GM12873 (cell line): ENCODE data around the gene KIAA0753.

Experiments
- CTCF ChIP-seq: IDR thresholded peaks from 2 replicates; pipeline ENCODE4 v1.5.1; 2012; ENCODE audit warnings: low read depth, mild to moderate bottlenecking, moderate library complexity, low read length, control low read depth; ENCODE audit not compliant: insufficient read depth; ENCODE audit errors: missing control alignments

The KIAA0753 gene

DNA sequence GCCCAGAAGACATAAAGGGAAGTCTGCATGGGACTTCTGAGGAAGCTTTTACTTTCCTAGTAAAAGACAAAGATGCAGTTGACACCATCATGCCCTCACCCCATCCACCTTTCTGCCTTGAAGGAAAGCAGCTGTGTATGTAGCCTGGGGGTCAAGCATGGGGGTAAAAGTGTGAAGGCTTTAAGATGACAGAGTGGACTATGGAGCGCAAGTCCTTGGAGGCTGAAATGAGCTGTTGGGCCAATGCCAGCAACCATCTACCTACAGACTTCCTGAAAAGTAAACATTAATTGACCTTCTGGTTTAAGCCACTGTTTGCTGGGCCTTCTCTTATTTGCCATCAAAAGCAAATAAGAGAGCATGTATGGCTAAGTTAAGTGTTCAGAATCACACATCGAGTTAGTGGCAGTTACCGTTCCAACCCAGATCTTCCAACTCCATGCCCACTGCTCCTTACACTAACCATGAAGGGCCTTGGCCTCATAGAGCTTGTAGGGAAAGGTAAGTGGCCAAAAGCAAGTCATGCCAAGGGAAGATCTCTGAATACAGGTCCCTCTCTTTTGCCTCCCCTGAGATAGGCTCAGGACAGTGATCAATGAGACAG lies 42.7 kb upstream of the KIAA0753 start:
- TF ChIP-seq CTCF = no peak

DNA sequence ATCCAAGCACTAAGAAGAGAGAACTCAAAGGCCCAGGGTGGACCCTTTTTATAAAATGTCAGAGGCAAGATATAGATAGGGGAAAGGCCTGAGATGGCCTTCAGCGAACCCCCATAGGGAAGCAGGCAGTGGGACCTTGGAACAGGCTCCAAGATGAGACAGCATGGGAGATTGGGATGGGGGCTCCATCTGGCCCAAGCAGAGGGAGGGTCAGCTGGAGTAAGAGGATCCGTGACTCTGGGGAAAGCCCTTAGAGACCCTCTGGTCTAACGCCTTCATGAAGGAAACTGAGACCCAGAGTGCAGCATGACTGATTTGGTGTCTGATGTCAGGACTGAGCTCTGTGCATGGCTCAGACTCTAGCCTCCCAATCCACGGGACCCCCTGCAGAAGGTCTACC lies 41.8 kb upstream of the KIAA0753 start:
- no peak for TF ChIP-seq CTCF

- TF ChIP-seq CTCF = no peak
Observed at GRCh38 chr17:6681671-6682070, 41.2 kb upstream of the KIAA0753 start.

GRCh38 chr17:6681176-6681575 lies 40.7 kb upstream of the KIAA0753 start:
- no peak for TF ChIP-seq CTCF

- no peak for TF ChIP-seq CTCF
Observed at GRCh38 chr17:6679241-6679640, 38.7 kb upstream of the KIAA0753 start.

DNA sequence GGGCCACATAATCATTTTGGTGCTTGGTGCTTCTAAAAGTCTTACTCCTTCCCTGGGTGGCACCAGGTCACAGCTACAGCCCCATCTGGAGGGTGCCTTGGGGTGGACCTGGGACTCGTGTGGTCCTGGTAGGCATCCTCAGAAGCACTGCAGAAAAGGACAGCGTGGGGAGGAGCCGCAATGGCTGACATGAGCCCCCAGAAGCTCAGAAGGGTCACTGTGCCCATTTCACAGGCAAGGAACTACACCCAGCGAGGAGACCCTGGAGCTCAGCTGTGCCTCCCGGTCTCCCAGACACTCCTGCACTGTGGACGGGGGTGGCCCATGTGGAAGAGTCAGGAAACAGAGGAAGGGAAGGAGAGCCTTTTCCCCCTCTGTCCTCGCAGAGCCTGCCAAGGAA lies 37.4 kb upstream of the KIAA0753 start:
- TF ChIP-seq CTCF = no peak

DNA sequence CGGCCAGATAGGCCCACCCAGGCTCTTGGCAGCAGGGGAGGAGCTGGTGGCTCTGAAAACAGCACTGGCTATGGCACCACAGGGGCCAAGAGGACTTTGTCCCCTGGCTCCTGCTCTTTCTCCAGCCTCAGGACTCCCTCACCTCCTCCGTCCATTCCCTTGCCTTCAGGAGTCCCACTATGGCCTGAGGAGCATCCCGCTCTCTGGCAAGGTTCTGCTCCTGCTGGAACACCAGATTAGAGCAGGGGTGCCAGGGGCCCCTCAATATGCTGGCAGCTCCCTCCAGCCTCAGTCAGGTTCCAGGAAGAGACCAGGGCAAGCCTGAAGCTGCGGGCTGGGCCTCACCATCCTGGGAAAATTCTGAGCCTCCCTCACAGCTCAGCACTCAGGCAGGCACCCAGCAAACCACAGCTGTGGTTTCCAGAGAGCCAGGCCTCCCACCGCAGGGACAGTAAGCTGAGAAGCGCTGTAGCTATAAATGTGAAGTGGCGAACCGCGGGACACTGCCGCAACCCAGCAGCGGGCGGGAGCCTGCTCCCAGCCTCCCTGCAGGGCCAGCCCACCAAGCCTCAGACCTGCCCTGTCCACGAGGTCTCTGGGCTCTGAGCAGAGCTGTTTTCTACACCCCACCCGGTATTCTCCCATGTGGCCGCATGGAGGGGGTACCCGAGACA lies 36.8 kb upstream of the KIAA0753 start:
- no peak for TF ChIP-seq CTCF
